Spinal cord (tissue), 10 donors: ENCODE results near the gene ENTR1. TPM values are rescaled to one million over a fixed set of nuclear protein-coding genes. Genes with fewer than 3 reads are reported as not detected.

Experiments used
- DNase-seq, 6 donors: peaks; one replicate each; pipeline versions ENCODE4 v3.0.0 to v3.0.0-alpha.2; 2013 to 2015; ENCODE audit warnings: low spot score in 6 of 6, low read depth in 4 of 6
- H3K27ac ChIP-seq: one replicate; pipeline ENCODE4 v1.5.1; 2013; ENCODE audit warnings: low read depth, low read length, control low read depth
- H3K27me3 ChIP-seq: one replicate; pipeline ENCODE4 v1.6.1; 2013; ENCODE audit warnings: low read length; ENCODE audit not compliant: control insufficient read depth, insufficient read depth
- H3K36me3 ChIP-seq: one replicate; pipeline ENCODE4 v1.6.1; 2013; ENCODE audit warnings: low read length; ENCODE audit not compliant: control insufficient read depth, insufficient read depth
- H3K4me1 ChIP-seq: one replicate; pipeline ENCODE4 v1.6.1; 2013; ENCODE audit warnings: low read length; ENCODE audit not compliant: control insufficient read depth, insufficient read depth
- H3K4me3 ChIP-seq: one replicate; pipeline ENCODE4 v1.5.1; 2013; ENCODE audit warnings: low read depth, low read length, control low read depth
- H3K9me3 ChIP-seq: one replicate; pipeline ENCODE4 v1.6.1; 2013; ENCODE audit warnings: low read length; ENCODE audit not compliant: control insufficient read depth, insufficient read depth
- WGBS: methylation state at CpG from one replicate; pipeline ENCODE4 v1.1.5; 2013; ENCODE audit warnings: missing lambda C conversion rate; ENCODE audit not compliant: insufficient coverage; 5-methylcytosine and 5-hydroxymethylcytosine counted together
- polyA plus RNA-seq, 2 donors: library from polyadenylated mRNA; unstranded; fragments of 120-200 nt; gene quantifications; one replicate each; pipeline ENCODE4 v1.2.1, GENCODE V29; 2013; ENCODE audit not compliant: insufficient read length in 2 of 2
- total RNA-seq, 2 donors: library from RNA; depleted of rRNA in 1 of 2; stranded (reverse); fragments of 120-200 nt in 1 of 2; fragments of >200 nt in 1 of 2; gene quantifications; one replicate each; pipeline versions ENCODE4 v1.2.3 to v1.2.4, GENCODE V29; 2013 to 2014
- donor health status: healthy.

Gene ENTR1
- total and polyA plus RNA-seq, 4 donors = 22.9 to 69.7 (median 42.7) TPM

DNA sequence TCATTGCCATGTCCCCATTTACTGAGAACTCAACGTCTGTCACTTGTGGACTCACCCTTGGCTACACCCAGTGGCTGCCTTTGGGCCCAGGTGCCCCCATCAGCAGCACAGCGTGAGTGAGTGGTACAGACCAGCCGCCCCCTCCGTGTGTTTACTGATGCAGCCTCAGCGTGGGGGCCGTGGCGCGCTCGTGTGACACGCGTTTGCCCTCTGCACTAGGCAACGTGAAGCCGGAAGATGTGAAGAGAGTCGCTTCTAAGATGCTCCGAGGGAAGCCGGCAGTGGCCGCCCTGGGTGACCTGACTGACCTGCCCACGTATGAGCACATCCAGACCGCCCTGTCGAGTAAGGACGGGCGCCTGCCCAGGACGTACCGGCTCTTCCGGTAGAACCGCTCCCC, 12.5 kb upstream of the ENTR1 start:
- Histone ChIP-seq H3K27me3 (no peaks in the 10 kb centered on the region), H3K4me3 (no peak overlapping the region), H3K27ac (no peak overlapping the region), H3K4me1 (no peaks in the 10 kb centered on the region), H3K36me3 (peaks cover 90% of the 10 kb centered on the region), H3K9me3 (no peaks in the 10 kb centered on the region)
- DNase-seq = no peak
- WGBS = 93% methylated on average over 26 of the region's 26 CpGs

DNA sequence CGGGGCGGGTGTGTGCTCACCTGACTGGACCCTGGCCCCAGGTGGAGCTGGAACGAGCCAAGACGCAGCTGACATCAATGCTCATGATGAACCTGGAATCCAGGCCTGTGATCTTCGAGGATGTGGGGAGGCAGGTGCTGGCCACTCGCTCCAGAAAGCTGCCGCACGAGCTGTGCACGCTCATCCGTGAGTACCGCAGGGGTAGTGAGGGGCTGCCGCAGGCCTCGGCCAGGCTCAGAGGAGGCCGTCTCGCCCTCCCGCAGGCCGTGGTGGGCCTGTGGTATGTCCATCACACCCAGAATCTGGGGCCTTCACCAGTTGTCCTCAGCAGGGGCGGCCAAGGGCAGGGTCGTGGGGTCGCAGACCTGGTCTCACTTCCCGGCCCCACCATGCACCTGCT, 11.4 kb upstream of the ENTR1 start:
- no peaks in the 10 kb centered on the region for H3K9me3 ChIP-seq
- no peaks in the 10 kb centered on the region for H3K4me1 ChIP-seq
- H3K36me3 ChIP-seq = peaks cover 97% of the 10 kb centered on the region
- no peak overlapping the region for H3K4me3 ChIP-seq
- DNase-seq = no peak
- H3K27ac ChIP-seq = no peak overlapping the region
- H3K27me3 ChIP-seq = no peaks in the 10 kb centered on the region
- 89% methylated on average over 20 of the region's 21 CpGs for WGBS

DNA sequence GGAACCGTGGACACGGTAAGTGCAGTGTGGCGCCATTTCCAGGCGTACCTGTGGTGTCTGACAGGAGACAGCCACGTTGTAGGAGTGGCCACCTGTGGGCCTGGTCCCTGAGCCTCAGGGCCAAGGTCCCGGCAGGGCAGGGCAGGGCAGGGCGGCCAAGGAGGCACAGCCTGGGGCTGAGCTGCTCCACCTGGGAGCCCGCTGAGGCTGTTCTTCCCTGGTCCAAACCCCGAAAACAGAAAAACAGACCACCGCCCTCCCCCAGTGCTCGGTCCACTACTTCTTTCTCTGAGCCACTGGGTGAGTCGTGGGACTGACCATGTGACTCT, 8.6 kb upstream of the ENTR1 start:
- H3K27ac ChIP-seq = no peak overlapping the region
- no peaks in the 10 kb centered on the region for H3K9me3 ChIP-seq
- peaks cover 99% of the 10 kb centered on the region for H3K36me3 ChIP-seq
- WGBS = 97% methylated on average over 10 of the region's 12 CpGs
- H3K27me3 ChIP-seq = no peaks in the 10 kb centered on the region
- H3K4me3 ChIP-seq = no peak overlapping the region
- no peaks in the 10 kb centered on the region for H3K4me1 ChIP-seq
- no peak for DNase-seq

DNA sequence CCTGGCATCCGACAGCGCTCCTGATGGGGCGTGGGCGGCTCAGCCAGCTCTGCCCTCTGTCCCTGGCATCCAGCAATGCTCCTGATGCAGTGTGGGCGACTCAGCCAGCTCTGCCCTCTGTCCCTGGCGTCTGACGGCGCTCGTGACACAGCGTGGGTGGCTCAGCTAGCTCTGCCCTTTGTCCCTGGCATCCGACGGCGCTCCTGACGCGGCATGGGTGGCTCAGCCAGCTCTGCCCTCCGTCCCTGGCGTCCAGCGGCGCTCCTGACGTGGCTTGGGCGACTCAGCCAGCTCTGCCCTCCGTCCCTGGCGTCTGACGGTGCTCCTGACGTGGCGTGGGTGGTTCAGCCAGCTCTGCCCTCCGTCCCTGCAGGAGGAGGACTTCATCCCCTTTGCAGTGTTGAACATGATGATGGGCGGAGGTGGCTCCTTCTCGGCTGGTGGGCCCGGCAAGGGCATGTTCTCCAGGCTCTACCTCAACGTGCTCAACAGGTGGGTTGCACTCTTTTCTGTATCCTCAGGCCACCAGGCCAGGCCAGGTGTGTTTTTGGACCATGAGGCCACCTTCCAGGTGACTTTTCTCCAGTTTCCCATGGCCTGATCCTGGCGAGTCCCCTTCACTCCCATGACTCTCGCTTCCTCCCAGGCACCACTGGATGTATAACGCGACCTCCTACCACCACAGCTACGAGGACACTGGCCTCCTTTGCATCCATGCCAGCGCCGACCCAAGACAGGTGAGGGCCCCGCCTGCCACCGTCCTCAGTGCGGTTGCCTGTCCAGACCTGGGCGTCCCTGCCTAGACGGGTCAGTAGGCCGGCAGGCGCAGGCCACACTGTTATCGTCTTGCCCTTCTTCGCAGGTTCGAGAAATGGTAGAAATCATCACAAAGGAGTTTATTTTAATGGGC, 8.0 kb upstream of the ENTR1 start:
- no peak overlapping the region for H3K4me3 ChIP-seq
- 94% methylated on average over 48 of the region's 48 CpGs for WGBS
- peaks cover 5% of the 10 kb centered on the region for H3K4me1 ChIP-seq
- H3K27ac ChIP-seq = no peak overlapping the region
- H3K9me3 ChIP-seq = no peaks in the 10 kb centered on the region
- no peak for DNase-seq
- peaks cover 99% of the 10 kb centered on the region for H3K36me3 ChIP-seq
- H3K27me3 ChIP-seq = no peaks in the 10 kb centered on the region

DNA sequence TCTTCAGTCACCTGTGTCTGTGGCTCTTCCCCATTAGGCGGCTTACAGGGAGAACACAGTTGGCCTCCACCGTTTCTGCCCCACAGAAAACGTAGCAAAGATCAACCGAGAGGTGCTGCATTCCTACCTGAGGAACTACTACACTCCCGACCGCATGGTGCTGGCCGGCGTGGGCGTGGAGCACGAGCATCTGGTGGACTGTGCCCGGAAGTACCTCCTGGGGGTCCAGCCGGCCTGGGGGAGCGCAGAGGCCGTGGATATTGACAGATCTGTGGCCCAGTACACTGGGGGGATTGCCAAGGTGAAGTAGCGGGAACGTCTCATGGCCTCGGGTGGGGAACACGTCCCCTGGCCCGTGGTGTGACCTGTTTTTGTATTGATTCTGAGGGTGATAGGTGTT, 6.5 kb upstream of the ENTR1 start:
- H3K27ac ChIP-seq = no peak overlapping the region
- H3K4me1 ChIP-seq = peaks cover 12% of the 10 kb centered on the region
- H3K4me3 ChIP-seq = no peak overlapping the region
- H3K36me3 ChIP-seq = peaks cover 91% of the 10 kb centered on the region
- H3K9me3 ChIP-seq = no peaks in the 10 kb centered on the region
- DNase-seq = no peak
- no peaks in the 10 kb centered on the region for H3K27me3 ChIP-seq
- WGBS = 97% methylated on average over 19 of the region's 19 CpGs

DNA sequence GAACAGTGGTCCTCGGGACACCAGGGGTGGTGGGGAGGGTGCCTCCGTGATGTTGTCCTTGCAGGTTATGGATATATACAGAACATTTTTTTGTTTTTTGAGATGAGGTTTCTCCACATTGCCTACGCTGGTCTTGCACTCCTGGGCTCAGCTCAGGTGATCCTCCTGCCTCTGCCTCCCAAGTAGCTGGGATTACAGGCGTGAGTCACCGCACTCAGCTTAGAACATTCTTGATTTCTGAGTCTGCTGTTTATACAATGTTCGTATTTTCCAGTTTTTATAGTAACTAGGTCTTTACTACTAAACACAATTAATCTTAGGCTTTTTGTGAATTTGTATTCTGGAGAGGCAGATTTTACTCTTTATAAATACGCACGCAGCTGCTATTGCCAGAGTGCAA, 6.0 kb upstream of the ENTR1 start:
- DNase-seq = no peak
- no peaks in the 10 kb centered on the region for H3K27me3 ChIP-seq
- H3K9me3 ChIP-seq = no peaks in the 10 kb centered on the region
- peaks cover 16% of the 10 kb centered on the region for H3K4me1 ChIP-seq
- H3K36me3 ChIP-seq = peaks cover 86% of the 10 kb centered on the region
- 100% methylated on average over 7 of the region's 8 CpGs for WGBS
- no peak overlapping the region for H3K27ac ChIP-seq
- no peak overlapping the region for H3K4me3 ChIP-seq

DNA sequence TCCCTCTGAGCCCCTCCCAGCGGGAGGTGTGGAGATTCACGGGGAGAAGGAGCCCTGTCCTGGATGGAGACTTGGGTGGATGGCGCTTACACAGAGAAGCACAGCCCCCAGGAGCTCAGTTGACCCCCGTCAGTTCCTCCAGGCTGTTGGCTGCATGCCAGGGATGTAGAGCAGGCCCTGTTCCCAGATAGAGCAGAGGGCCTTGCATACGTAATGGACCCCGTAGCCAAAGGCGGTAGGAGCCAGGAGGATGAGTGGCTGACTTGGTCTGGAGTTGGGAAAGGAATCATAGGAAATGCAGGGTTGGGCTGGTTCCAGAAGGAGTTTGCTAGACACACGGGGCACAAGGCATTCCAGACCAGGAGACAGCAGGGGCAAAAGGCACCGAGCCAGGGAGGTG, 2.5 kb upstream of the ENTR1 start:
- Histone ChIP-seq H3K4me1 (peaks cover 40% of the 10 kb centered on the region), H3K4me3 (no peak overlapping the region), H3K27ac (no peak overlapping the region), H3K27me3 (no peaks in the 10 kb centered on the region), H3K9me3 (no peaks in the 10 kb centered on the region), H3K36me3 (peaks cover 60% of the 10 kb centered on the region)
- DNase-seq = peak in 3 of 6 donors; percentile 23 to 70 (median 54)
- WGBS = 37% methylated on average over 9 of the region's 9 CpGs

DNA sequence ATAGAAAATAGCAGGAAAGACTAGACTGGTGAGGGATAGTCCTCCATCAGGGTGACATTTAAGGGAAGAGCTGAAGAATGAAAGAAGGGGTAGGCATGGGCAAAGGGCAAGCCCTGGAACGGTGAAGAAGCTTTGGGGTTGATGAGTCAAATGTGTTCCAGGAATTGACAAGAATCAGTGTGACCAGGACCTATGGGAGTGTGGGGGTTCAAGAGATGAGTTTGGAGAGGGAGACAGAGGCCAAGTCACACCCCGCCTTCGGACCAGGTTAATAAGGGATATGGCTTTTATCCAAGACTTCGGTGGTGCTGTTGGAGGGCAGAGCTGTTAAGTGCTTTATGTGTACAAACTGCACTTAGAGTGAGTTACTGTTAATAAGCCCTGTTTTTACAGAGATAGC, 964 bp upstream of the ENTR1 start:
- 66% methylated on average over 4 of the region's 4 CpGs for whole genome bisulfite sequencing
- no peaks in the 10 kb centered on the region for H3K9me3 ChIP-seq
- H3K27me3 ChIP-seq = no peaks in the 10 kb centered on the region
- no peak overlapping the region for H3K27ac ChIP-seq
- H3K4me3 ChIP-seq = peak overlapping the region; percentile 95
- peaks cover 40% of the 10 kb centered on the region for H3K4me1 ChIP-seq
- DNase-seq = no peak
- H3K36me3 ChIP-seq = peaks cover 59% of the 10 kb centered on the region

DNA sequence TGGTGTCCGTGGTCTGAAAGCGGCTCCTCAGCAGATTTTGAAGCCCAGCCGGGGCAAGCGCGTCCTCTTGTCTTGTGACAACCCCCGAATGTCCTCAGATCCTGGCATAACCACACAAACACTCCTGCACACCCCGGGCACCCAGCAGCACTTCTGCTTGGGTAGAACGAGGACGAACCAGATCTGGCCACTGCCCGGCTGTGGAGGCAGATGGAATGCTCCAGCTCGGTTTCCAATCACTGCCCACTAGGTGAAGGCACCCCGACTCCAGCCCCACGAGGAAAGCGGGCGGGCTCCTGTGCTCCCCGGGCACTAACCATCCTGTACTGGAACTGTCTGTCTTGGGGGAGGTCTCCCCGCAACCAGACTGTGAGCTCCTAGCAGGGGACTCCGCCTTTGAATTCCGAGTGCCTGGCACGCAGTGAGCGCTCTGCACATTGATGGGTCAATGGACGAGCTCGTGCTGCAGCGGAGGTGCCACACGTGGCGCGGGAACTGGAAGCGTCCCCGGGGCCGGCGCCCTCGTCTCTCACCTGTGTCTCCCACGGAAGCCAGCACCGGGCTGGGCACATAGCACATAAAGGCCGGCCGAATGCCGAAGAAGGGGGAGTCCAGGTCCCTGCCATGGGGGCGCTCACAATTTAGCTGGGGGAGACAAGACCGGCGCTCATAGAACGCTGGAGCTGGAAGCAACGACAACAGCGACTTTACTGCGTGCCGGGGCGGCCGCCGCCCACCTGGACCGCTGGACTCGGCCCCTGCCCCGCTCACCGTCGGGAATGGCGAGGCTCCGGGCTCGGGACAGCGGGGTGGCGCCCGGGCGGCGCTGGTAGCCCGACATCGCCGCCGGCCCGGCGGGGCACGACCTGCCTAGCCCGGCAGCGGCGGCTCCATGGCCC, 608 bp downstream of the ENTR1 start:
- H3K4me3 ChIP-seq = peak overlapping the region; percentile 65
- DNase-seq = peak in 2 of 6 donors; percentile 37 to 41
- no peak overlapping the region for H3K27ac ChIP-seq
- peaks cover 40% of the 10 kb centered on the region for H3K4me1 ChIP-seq
- H3K27me3 ChIP-seq = no peaks in the 10 kb centered on the region
- WGBS = 10% methylated on average over 71 of the region's 71 CpGs
- no peaks in the 10 kb centered on the region for H3K9me3 ChIP-seq
- H3K36me3 ChIP-seq = peaks cover 59% of the 10 kb centered on the region
